ENCODE data around the gene MX1. TPM values are rescaled to one million over a fixed set of nuclear protein-coding genes. Genes with fewer than 3 reads are reported as not detected.

The MX1 gene
- total RNA-seq, 2 experiments from 2014 or later = 23.9 to 24.7 TPM

DNA sequence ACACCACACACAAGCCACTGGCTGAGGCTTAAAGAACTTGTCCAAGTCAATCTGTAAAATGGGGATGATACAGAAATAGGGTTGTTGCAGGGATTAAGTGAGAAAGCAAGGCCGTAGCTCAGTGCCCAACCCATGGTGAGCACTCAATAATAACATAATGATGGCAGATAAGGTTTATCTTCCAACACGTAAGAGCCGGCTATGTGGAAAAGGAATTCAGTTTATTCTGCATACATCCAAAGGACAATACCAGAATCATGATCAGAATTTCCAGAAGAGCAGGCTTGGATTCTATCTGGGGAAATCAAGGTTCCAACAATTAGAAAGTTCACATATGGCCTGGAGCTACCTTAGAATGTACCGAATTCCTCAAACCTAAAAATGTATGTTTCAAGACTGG, 77.3 kb downstream of the MX1 start:
- no peaks in the 10 kb centered on the region for H3K79me2 ChIP-seq (ENCODE audit: insufficient read depth, low read depth, low read length)
- ChIA-PET POLR2A (no interaction called here), CTCF (ENCODE audit: unreplicated experiment) (no interaction called here)
- H3K9me2 ChIP-seq (ENCODE audit: insufficient read depth, low read length) = no peaks in the 10 kb centered on the region
- intact Hi-C loops (cut with micrococcal nuclease; ENCODE audit: unreplicated experiment) = no loop called here
- no peak overlapping the region for H3K27ac ChIP-seq (ENCODE audit: low read depth, low read length, poor library complexity, severe bottlenecking)
- no peak for DNase-seq (ENCODE audit: low spot score)
- no peaks in the 10 kb centered on the region for H4K20me1 ChIP-seq (ENCODE audit: insufficient read depth, low read length)
- H3K9me3 ChIP-seq (ENCODE audit: low read length) = no peaks in the 10 kb centered on the region
- TF ChIP-seq, protein P1, sequence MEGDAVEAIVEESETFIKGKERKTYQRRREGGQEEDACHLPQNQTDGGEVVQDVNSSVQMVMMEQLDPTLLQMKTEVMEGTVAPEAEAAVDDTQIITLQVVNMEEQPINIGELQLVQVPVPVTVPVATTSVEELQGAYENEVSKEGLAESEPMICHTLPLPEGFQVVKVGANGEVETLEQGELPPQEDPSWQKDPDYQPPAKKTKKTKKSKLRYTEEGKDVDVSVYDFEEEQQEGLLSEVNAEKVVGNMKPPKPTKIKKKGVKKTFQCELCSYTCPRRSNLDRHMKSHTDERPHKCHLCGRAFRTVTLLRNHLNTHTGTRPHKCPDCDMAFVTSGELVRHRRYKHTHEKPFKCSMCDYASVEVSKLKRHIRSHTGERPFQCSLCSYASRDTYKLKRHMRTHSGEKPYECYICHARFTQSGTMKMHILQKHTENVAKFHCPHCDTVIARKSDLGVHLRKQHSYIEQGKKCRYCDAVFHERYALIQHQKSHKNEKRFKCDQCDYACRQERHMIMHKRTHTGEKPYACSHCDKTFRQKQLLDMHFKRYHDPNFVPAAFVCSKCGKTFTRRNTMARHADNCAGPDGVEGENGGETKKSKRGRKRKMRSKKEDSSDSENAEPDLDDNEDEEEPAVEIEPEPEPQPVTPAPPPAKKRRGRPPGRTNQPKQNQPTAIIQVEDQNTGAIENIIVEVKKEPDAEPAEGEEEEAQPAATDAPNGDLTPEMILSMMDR (conservative IDR thresholded peaks at IDR 0.05; ENCODE audit: low read length) = no peak
- no peak for TF ChIP-seq EZH2phosphoT487 (IDR thresholded peaks at IDR 0.05; ENCODE audit: borderline replicate concordance, low read depth, low read length)
- no peak overlapping the region for H3K4me2 ChIP-seq (ENCODE audit: low read length)
- H3K4me3 ChIP-seq (ENCODE audit: low read depth, low read length, poor library complexity, severe bottlenecking) = no peak overlapping the region
- H3K36me3 ChIP-seq (ENCODE audit: insufficient read depth, low read length) = no peaks in the 10 kb centered on the region
- no peaks in the 10 kb centered on the region for H3K4me1 ChIP-seq (ENCODE audit: insufficient read depth, low read length, poor library complexity, severe bottlenecking)
- no TSS peak for BruUV-seq (replicated peaks)
- H2AFZ ChIP-seq (ENCODE audit: low read length) = no peak overlapping the region

DNA sequence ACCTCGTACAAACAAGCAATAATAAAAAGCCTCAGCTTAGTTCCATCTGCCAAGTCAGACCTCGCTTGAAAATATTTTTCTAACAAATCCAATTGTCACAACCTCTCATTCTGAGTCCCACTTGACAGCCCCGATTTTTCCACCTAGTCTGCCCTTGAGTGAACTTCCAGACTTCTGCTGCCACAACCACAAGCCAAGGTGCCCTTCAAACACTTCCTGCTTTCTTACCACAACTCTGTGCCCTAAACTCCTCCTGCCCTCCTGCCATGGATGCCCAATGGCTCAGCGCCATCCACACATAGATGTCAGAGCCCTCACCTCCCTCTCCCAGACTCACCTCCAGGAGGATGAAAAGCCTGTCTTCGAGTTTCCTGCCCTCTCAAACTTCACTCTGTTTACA, 78.0 kb downstream of the MX1 start:
- DNase-seq (ENCODE audit: low spot score) = no peak
- H4K20me1 ChIP-seq (ENCODE audit: insufficient read depth, low read length) = no peaks in the 10 kb centered on the region
- no TSS peak for BruUV-seq (replicated peaks)
- H3K36me3 ChIP-seq (ENCODE audit: insufficient read depth, low read length) = no peaks in the 10 kb centered on the region
- TF ChIP-seq, protein P1 (conservative IDR thresholded peaks at IDR 0.05; ENCODE audit: low read length) = no peak
- no peak for TF ChIP-seq EZH2phosphoT487 (IDR thresholded peaks at IDR 0.05; ENCODE audit: borderline replicate concordance, low read depth, low read length)
- no peak overlapping the region for H2AFZ ChIP-seq (ENCODE audit: low read length)
- no peaks in the 10 kb centered on the region for H3K9me3 ChIP-seq (ENCODE audit: low read length)
- ChIA-PET CTCF (ENCODE audit: unreplicated experiment) (no interaction called here), POLR2A (no interaction called here)
- no peaks in the 10 kb centered on the region for H3K4me1 ChIP-seq (ENCODE audit: insufficient read depth, low read length, poor library complexity, severe bottlenecking)
- intact Hi-C loops (cut with micrococcal nuclease; ENCODE audit: unreplicated experiment) = no loop called here
- no peak overlapping the region for H3K27ac ChIP-seq (ENCODE audit: low read depth, low read length, poor library complexity, severe bottlenecking)
- no peak overlapping the region for H3K4me3 ChIP-seq (ENCODE audit: low read depth, low read length, poor library complexity, severe bottlenecking)
- H3K79me2 ChIP-seq (ENCODE audit: insufficient read depth, low read depth, low read length) = no peaks in the 10 kb centered on the region
- H3K9me2 ChIP-seq (ENCODE audit: insufficient read depth, low read length) = no peaks in the 10 kb centered on the region
- H3K4me2 ChIP-seq (ENCODE audit: low read length) = no peak overlapping the region

DNA sequence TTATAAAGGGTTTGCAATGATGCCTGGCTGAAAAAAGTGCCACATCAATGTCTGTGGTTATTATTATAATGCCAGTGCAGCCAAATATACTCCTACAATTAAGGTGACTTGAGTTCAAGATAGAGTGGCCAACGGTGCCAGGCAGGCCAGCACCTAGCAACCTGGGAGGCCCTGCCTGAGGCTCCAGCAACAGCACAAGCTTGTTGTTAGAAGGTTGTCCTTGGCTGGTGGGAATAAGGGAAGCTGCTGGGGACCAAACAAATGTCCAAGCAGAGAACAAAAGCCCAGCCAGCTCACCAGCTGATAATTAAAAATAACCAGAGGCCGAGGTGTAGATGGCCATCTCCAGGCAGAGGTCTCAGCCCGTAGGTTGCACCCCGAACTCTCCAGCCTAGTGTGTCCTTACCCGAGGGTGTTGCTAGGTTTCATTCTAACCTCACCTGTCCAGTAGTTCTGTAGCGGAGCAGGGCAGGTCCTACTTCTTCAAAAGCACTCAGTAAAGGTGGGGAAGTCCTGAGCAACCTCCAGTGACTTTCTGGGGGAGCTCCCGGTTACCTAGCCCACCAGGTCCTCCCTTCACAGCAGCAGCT, 80.1 kb downstream of the MX1 start:
- DNase-seq (ENCODE audit: low spot score) = no peak
- Histone ChIP-seq H3K27ac (ENCODE audit: low read depth, low read length, poor library complexity, severe bottlenecking) (no peak overlapping the region), H3K4me3 (ENCODE audit: low read depth, low read length, poor library complexity, severe bottlenecking) (no peak overlapping the region), H4K20me1 (ENCODE audit: insufficient read depth, low read length) (no peaks in the 10 kb centered on the region), H2AFZ (ENCODE audit: low read length) (no peak overlapping the region), H3K9me2 (ENCODE audit: insufficient read depth, low read length) (no peaks in the 10 kb centered on the region), H3K36me3 (ENCODE audit: insufficient read depth, low read length) (no peaks in the 10 kb centered on the region), H3K79me2 (ENCODE audit: insufficient read depth, low read depth, low read length) (no peaks in the 10 kb centered on the region), H3K4me2 (ENCODE audit: low read length) (no peak overlapping the region), H3K4me1 (ENCODE audit: insufficient read depth, low read length, poor library complexity, severe bottlenecking) (no peaks in the 10 kb centered on the region), H3K9me3 (ENCODE audit: low read length) (no peaks in the 10 kb centered on the region)
- TF ChIP-seq, protein P1 (conservative IDR thresholded peaks at IDR 0.05; ENCODE audit: low read length) = no peak
- no peak for TF ChIP-seq EZH2phosphoT487 (IDR thresholded peaks at IDR 0.05; ENCODE audit: borderline replicate concordance, low read depth, low read length)
- no TSS peak for BruUV-seq (replicated peaks)
- ChIA-PET POLR2A (interaction anchor here (1.2 kb wide), 1 partner anchor 11 kb away, joined by 3 read pairs; no protein-coding TSS in a partner anchor), CTCF (ENCODE audit: unreplicated experiment) (no interaction called here)
- intact Hi-C loops (cut with micrococcal nuclease; ENCODE audit: unreplicated experiment) = no loop called here

Measured in OCI-LY7 (cell line).